Skin epidermis (tissue), 12 donors: ENCODE measurements around the gene KLHL35.
A peak's percentile ranks its signal among the peaks of the same experiment; 100 is the strongest.

Experiments
- H3K27ac ChIP-seq, 21 experiments: fragments of 200-600 bp; sonication (generic) in 11 of 21; one replicate each; pipeline ENCODE4 v1.5.0; 2020; ENCODE audit warnings: mild to moderate bottlenecking in 3 of 21, inconsistent platforms in 2 of 21, moderate library complexity in 2 of 21
- H3K4me3 ChIP-seq, 7 experiments: fragments of 200-600 bp; sonication (generic) in 2 of 7; one replicate each; pipeline ENCODE4 v1.5.0; 2020; ENCODE audit warnings: inconsistent platforms in 2 of 7, mild to moderate bottlenecking in 2 of 7, moderate library complexity in 1 of 7

Gene KLHL35

GRCh38 chr11:75432911-75433321, at the start of gene KLHL35:
Gene KLHL35 (minus strand): TSS chr11:75433203. CDS start chr11:75430629, 2,574 bp downstream.
- Histone ChIP-seq H3K4me3 (no peak within 1 kb of the TSS), H3K27ac (no peak within 1 kb of the TSS)

- no peak overlapping the region for H3K27ac ChIP-seq
- no peak overlapping the region for H3K4me3 ChIP-seq
Observed at GRCh38 chr11:75481922-75482606, 49.1 kb upstream of the KLHL35 start.

GRCh38 chr11:75481223-75481921, 48.4 kb upstream of the KLHL35 start:
- no peak overlapping the region for H3K27ac ChIP-seq
- H3K4me3 ChIP-seq, result no peak overlapping the region

GRCh38 chr11:75480185-75481175, 47.5 kb upstream of the KLHL35 start:
- Histone ChIP-seq H3K4me3 (no peak overlapping the region), H3K27ac (no peak overlapping the region)

- Histone ChIP-seq H3K4me3 (no peak overlapping the region), H3K27ac (no peak overlapping the region)
Observed at GRCh38 chr11:75479597-75480145, 46.7 kb upstream of the KLHL35 start.

- Histone ChIP-seq H3K4me3 (no peak overlapping the region), H3K27ac (no peak overlapping the region)
Observed at GRCh38 chr11:75478783-75479596, 46.0 kb upstream of the KLHL35 start.

GRCh38 chr11:75477614-75477935, 44.6 kb upstream of the KLHL35 start:
- Histone ChIP-seq H3K4me3 (no peak overlapping the region), H3K27ac (peak overlapping the region in 4 of 21 experiments; percentile 4 to 62 (median 19))

- H3K27ac ChIP-seq, result peak overlapping the region in 9 of 21 experiments; percentile 5 to 76 (median 41)
- H3K4me3 ChIP-seq, result no peak overlapping the region
Observed at GRCh38 chr11:75476739-75477613, 44.0 kb upstream of the KLHL35 start.

GRCh38 chr11:75475767-75476650, 43.0 kb upstream of the KLHL35 start:
- Histone ChIP-seq H3K27ac (peak overlapping the region in 16 of 21 experiments; percentile 5 to 76 (median 38)), H3K4me3 (no peak overlapping the region)

- Histone ChIP-seq H3K4me3 (peak overlapping the region in 1 of 7 experiments; percentile 6), H3K27ac (peak overlapping the region in 14 of 21 experiments; percentile 1 to 76 (median 42))
Observed at GRCh38 chr11:75474878-75475766, 42.1 kb upstream of the KLHL35 start.

GRCh38 chr11:75474240-75474639, 41.2 kb upstream of the KLHL35 start:
- peak overlapping the region in 6 of 21 experiments; percentile 3 to 62 (median 22) for H3K27ac ChIP-seq
- no peak overlapping the region for H3K4me3 ChIP-seq

GRCh38 chr11:75473684-75474083, 40.7 kb upstream of the KLHL35 start:
- no peak overlapping the region for H3K4me3 ChIP-seq
- H3K27ac ChIP-seq, result peak overlapping the region in 1 of 21 experiments; percentile 54

- H3K27ac ChIP-seq, result peak overlapping the region in 1 of 21 experiments; percentile 50
- no peak overlapping the region for H3K4me3 ChIP-seq
Observed at GRCh38 chr11:75472081-75472732, 39.2 kb upstream of the KLHL35 start.

GRCh38 chr11:75471176-75471973, 38.4 kb upstream of the KLHL35 start:
- H3K4me3 ChIP-seq, result no peak overlapping the region
- H3K27ac ChIP-seq, result no peak overlapping the region
